Measurements from ENCODE around the gene CPSF4L. TPM values are rescaled to one million over a fixed set of nuclear protein-coding genes. Genes with fewer than 3 reads are reported as not detected.

CPSF4L gene
- total and polyA plus RNA-seq, 7 donors = not detected

- Histone ChIP-seq H3K9me3 (no peaks in the 10 kb centered on the region), H3K36me3 (ENCODE audit: insufficient read depth in 1 of 2, low read depth in 1 of 2) (peaks cover 0 to 16% of the 10 kb centered on the region in 2 donors), H3K27ac (no peak overlapping the region), H3K27me3 (ENCODE audit: insufficient read depth in 3 of 3, low read length in 2 of 3) (no peaks in the 10 kb centered on the region), H3K4me1 (peaks cover 8% of the 10 kb centered on the region), H3K4me3 (no peak overlapping the region)
- no peak for TF ChIP-seq CTCF (IDR thresholded peaks at IDR 0.05)
- 69 to 79% (median 71%) methylated on average over 51 to 52 of the region's 52 CpGs for WGBS, 3 donors
- ATAC-seq = no peak
- intact Hi-C loops (cut with DNase I) = no loop called here
- DNase-seq = no peak
Measured at GRCh38 chr17:73285916-73286862, 24.5 kb upstream of the CPSF4L start.

- TF ChIP-seq CTCF (IDR thresholded peaks at IDR 0.05) = no peak
- Histone ChIP-seq H3K27me3 (ENCODE audit: insufficient read depth in 3 of 3, low read length in 2 of 3) (no peaks in the 10 kb centered on the region), H3K27ac (no peak overlapping the region), H3K9me3 (no peaks in the 10 kb centered on the region), H3K36me3 (ENCODE audit: insufficient read depth in 1 of 2, low read depth in 1 of 2) (peaks cover 0 to 16% of the 10 kb centered on the region in 2 donors), H3K4me1 (peaks cover 3% of the 10 kb centered on the region), H3K4me3 (no peak overlapping the region)
- DNase-seq (no peak), ATAC-seq (no peak)
- intact Hi-C loops (cut with DNase I) = no loop called here
- WGBS, 3 donors = 79 to 87% (median 85%) methylated on average over 12 to 15 of the region's 15 CpGs
Measured at GRCh38 chr17:73285603-73285908, 23.9 kb upstream of the CPSF4L start.

GRCh38 chr17:73284906-73285602 lies 23.4 kb upstream of the CPSF4L start:
- Histone ChIP-seq H3K27me3 (ENCODE audit: insufficient read depth in 3 of 3, low read length in 2 of 3) (no peaks in the 10 kb centered on the region), H3K27ac (no peak overlapping the region), H3K4me1 (no peaks in the 10 kb centered on the region), H3K9me3 (no peaks in the 10 kb centered on the region), H3K36me3 (ENCODE audit: insufficient read depth in 1 of 2, low read depth in 1 of 2) (peaks cover 0 to 16% of the 10 kb centered on the region in 2 donors), H3K4me3 (no peak overlapping the region)
- no peak for ATAC-seq
- TF ChIP-seq CTCF (IDR thresholded peaks at IDR 0.05) = no peak
- intact Hi-C loops (cut with DNase I) = no loop called here
- no peak for DNase-seq
- 66 to 72% (median 69%) methylated on average over 19 to 20 of the region's 20 CpGs for whole genome bisulfite sequencing, 3 donors

- no peaks in the 10 kb centered on the region for H3K27me3 ChIP-seq (ENCODE audit: insufficient read depth in 3 of 3, low read length in 2 of 3)
- ATAC-seq (no peak), DNase-seq (no peak)
- H3K36me3 ChIP-seq (ENCODE audit: insufficient read depth in 1 of 2, low read depth in 1 of 2) = peaks cover 0 to 16% of the 10 kb centered on the region in 2 donors
- no peak overlapping the region for H3K4me3 ChIP-seq
- H3K27ac ChIP-seq = no peak overlapping the region
- TF ChIP-seq CTCF (IDR thresholded peaks at IDR 0.05) = no peak
- no peaks in the 10 kb centered on the region for H3K9me3 ChIP-seq
- H3K4me1 ChIP-seq = no peaks in the 10 kb centered on the region
- intact Hi-C loops (cut with DNase I) = no loop called here
- WGBS, 3 donors = 71 to 78% (median 76%) methylated on average over 8 of the region's 8 CpGs
Measured at GRCh38 chr17:73284354-73284753, 22.7 kb upstream of the CPSF4L start.

Data from psoas muscle (tissue), 8 donors.